ENCODE measurements around the gene TMEM214. TPM values are rescaled to one million over a fixed set of nuclear protein-coding genes. Genes with fewer than 3 reads are reported as not detected.

The TMEM214 gene
- total and polyA plus RNA-seq, 2 of the 8 experiments (the other 6 are each of a cell fraction or from before 2014, with no cell fraction given): 49.7 to 71.0 TPM

- H4K5ac ChIP-seq (ENCODE audit: insufficient read length, low read depth, low read length): no peak overlapping the region
- no peak overlapping the region for H2BK5ac ChIP-seq (ENCODE audit: low read depth, low read length)
- H4K8ac ChIP-seq (ENCODE audit: extremely low read depth, insufficient read depth, low read length): peak overlapping the region; percentile 75; the same call in 1 of the 2 replicates
- H2BK20ac ChIP-seq (ENCODE audit: low read length): no peak overlapping the region
- H3K23me2 ChIP-seq (ENCODE audit: low read depth, low read length): peaks cover 4% of the 10 kb centered on the region
- H2BK12ac ChIP-seq (ENCODE audit: low read depth, low read length): no peak overlapping the region
- H3K27me3 ChIP-seq (replicated peaks in 1 of 4; ENCODE audit: control insufficient read depth in 3 of 4, extremely low read depth in 1 of 4, insufficient read depth in 3 of 4, low read length in 3 of 4): no peaks in the 10 kb centered on the region
- CTCF ChIA-PET (ENCODE audit: partially characterized antibody): interaction anchor here (0.6 to 1.8 kb wide), 10 partner anchors 9 to 375 kb away, joined by 3 to 9 read pairs (median 4); partner anchors contain the start of gene MAPRE3
- no peak overlapping the region for H4K91ac ChIP-seq (replicated peaks; ENCODE audit: insufficient read length, low read length)
- no peak overlapping the region for H3K27ac ChIP-seq (ENCODE audit: low read depth, low read length)
- no peak overlapping the region for H2BK120ac ChIP-seq (replicated peaks; ENCODE audit: low read depth, low read length)
- no peaks in the 10 kb centered on the region for H3K9me3 ChIP-seq (ENCODE audit: insufficient read depth in 2 of 2, low read depth in 1 of 2, low read length in 1 of 2)
- H3K4ac ChIP-seq (replicated peaks; ENCODE audit: insufficient read length, low read depth, low read length): no peak overlapping the region
- peaks cover 2 to 6% of the 10 kb centered on the region in 2 experiments for H4K20me1 ChIP-seq (replicated peaks in 1 of 2; ENCODE audit: control insufficient read depth in 1 of 2, insufficient read depth in 2 of 2, low read length in 2 of 2)
- H3K79me1 ChIP-seq (ENCODE audit: low read depth, low read length): no peaks in the 10 kb centered on the region; the same call in none of the 2 replicates
- TF ChIP-seq RFX5 (IDR thresholded peaks at IDR 0.05; ENCODE audit: borderline replicate concordance, low read depth, low read length): no peak
- peak; percentile 67 for TF ChIP-seq SAP30 (IDR thresholded peaks at IDR 0.05; ENCODE audit: insufficient read depth, insufficient replicate concordance, low read length)
- TF ChIP-seq SRF (IDR thresholded peaks at IDR 0.05; ENCODE audit: low read depth, low read length): no peak
- no peak for TF ChIP-seq YY1 (IDR thresholded peaks at IDR 0.05; ENCODE audit: low read depth, low read length)
- no peak for TF ChIP-seq EP300 (IDR thresholded peaks at IDR 0.05; ENCODE audit: borderline replicate concordance in 1 of 2, low read depth in 2 of 2, low read length in 2 of 2)
- TF ChIP-seq SIN3A (conservative IDR thresholded peaks at IDR 0.05 in 1 of 2, IDR thresholded peaks at IDR 0.05 in 1 of 2; ENCODE audit: low read depth in 1 of 2, low read length in 2 of 2): 0 out of 4 replicates have a peak, but pooled peaks of 1 of the 2 experiments have one; percentile 19
- TF ChIP-seq SP2 (IDR thresholded peaks at IDR 0.05; ENCODE audit: low read length): no peak
- TF ChIP-seq RXRA (IDR thresholded peaks at IDR 0.05; ENCODE audit: insufficient read depth, low read depth, low read length): no peak
- no peak for TF ChIP-seq POU5F1 (IDR thresholded peaks at IDR 0.05; ENCODE audit: low read depth, low read length)
- TF ChIP-seq FOSL1 (IDR thresholded peaks at IDR 0.05; ENCODE audit: insufficient read depth, low read depth, low read length): no peak
- TF ChIP-seq BACH1 (IDR thresholded peaks at IDR 0.05; ENCODE audit: low read length): no peak
- TF ChIP-seq KDM1A (IDR thresholded peaks at IDR 0.05; ENCODE audit: borderline replicate concordance, low read length): no peak
- no peak overlapping the region for H2BK15ac ChIP-seq (ENCODE audit: low read length)
- H3K23ac ChIP-seq (ENCODE audit: insufficient read length): no peak overlapping the region
- POLR2A ChIA-PET (ENCODE audit: partially characterized antibody): interaction anchor here (0.7 to 3.7 kb wide), 5 partner anchors 9 to 38 kb away, joined by 3 to 34 read pairs (median 5); partner anchors contain the start of genes AGBL5 and OST4
- peak overlapping the region; percentile 50 to 77 (median 60); a peak in 6 of 7 replicates for H3K9ac ChIP-seq (replicated peaks in 1 of 4; ENCODE audit: extremely low read depth in 1 of 4, low read depth in 3 of 4, low read length in 3 of 4)
- peaks cover 0 to 6% (median 0%) of the 10 kb centered on the region in 4 experiments; a peak in 3 of 7 replicates for H3K4me1 ChIP-seq (replicated peaks in 1 of 4; ENCODE audit: control insufficient read depth in 3 of 4, insufficient read depth in 4 of 4, low read length in 3 of 4)
- H2AFZ ChIP-seq (ENCODE audit: low read length): 0 out of 2 replicates have a peak overlapping the region, but pooled peaks have one; percentile 17
- WGBS, 2 experiments (ENCODE audit: extremely low coverage in 1 of 2, insufficient coverage in 1 of 2, insufficient read length in 1 of 2, insufficient replicate concordance in 2 of 2, low coverage in 1 of 2, low lambda C conversion rate in 2 of 2, missing lambda C conversion rate in 1 of 2): 25% methylated on average over 11 of the region's 11 CpGs; no CpG with 5 or more reads in 1 of the 2 experiments
- H2AK5ac ChIP-seq (ENCODE audit: low read depth, low read length): no peak overlapping the region
- H3K4me2 ChIP-seq (ENCODE audit: insufficient read depth in 1 of 2, low read depth in 2 of 2, low read length in 2 of 2): peak overlapping the region; percentile 91 to 93
- no peak for DNase-seq (ENCODE audit: low read depth in 1 of 2, low spot score in 2 of 2)
- H3K18ac ChIP-seq (ENCODE audit: extremely low read depth, low read length): no peak overlapping the region; the same call in 1 of the 2 replicates
- H3K79me2 ChIP-seq (ENCODE audit: control insufficient read depth in 1 of 2, insufficient read depth in 2 of 2, low read length in 2 of 2): peaks cover 0 to 11% of the 10 kb centered on the region in 2 experiments; a peak in 1 of 4 replicates
- peak overlapping the region; percentile 63 for H3K56ac ChIP-seq (replicated peaks; ENCODE audit: insufficient read length, low read depth, low read length)
- peaks cover 18 to 32% (median 24%) of the 10 kb centered on the region in 4 experiments; a peak in 7 of 8 replicates for H3K36me3 ChIP-seq (ENCODE audit: control insufficient read depth in 2 of 4, insufficient read depth in 4 of 4, low read length in 3 of 4)
- peak overlapping the region; percentile 80 to 93 (median 84) for H3K4me3 ChIP-seq (ENCODE audit: extremely low read depth in 1 of 4, insufficient read depth in 2 of 4, low read depth in 3 of 4, low read length in 4 of 4)
- no peak overlapping the region for H3K14ac ChIP-seq (ENCODE audit: insufficient read length)
- FAIRE-seq: no peak
These were observed 588 bp downstream of the TMEM214 start for GRCh38 chr2:27033253-27033852.

Measured in H1 (cell line).